EH (cell line): ENCODE results near the gene CD55.
"Not testable (repeated sequence)": the region's sequence is repeated elsewhere in the genome, so short reads cannot be mapped to it uniquely, and the experiment has no call there.

Experiments
- DNase-seq: peaks from one replicate; pipeline ENCODE4 v3.0.0-alpha.2; 2015; ENCODE audit warnings: low read depth

Gene CD55

GRCh38 chr1:207306023-207306422, 15.5 kb upstream of the CD55 start:
- DNase-seq: no peak

- no peak for DNase-seq
These were observed 14.9 kb upstream of the CD55 start for GRCh38 chr1:207306603-207307002.

GRCh38 chr1:207308451-207309190, 12.9 kb upstream of the CD55 start:
- DNase-seq: no peak

GRCh38 chr1:207309745-207310273, 11.7 kb upstream of the CD55 start:
- DNase-seq: peak; percentile 70

GRCh38 chr1:207311888-207312603, 9.4 kb upstream of the CD55 start:
- no peak for DNase-seq

- DNase-seq: no peak
These were observed 8.9 kb upstream of the CD55 start for GRCh38 chr1:207312604-207312920.

GRCh38 chr1:207313131-207313530, 8.3 kb upstream of the CD55 start:
- no peak for DNase-seq

- DNase-seq: no peak
These were observed 6.7 kb upstream of the CD55 start for GRCh38 chr1:207314816-207315215.

GRCh38 chr1:207315435-207315834, 6.0 kb upstream of the CD55 start:
- DNase-seq: no peak

- DNase-seq: no peak
These were observed 5.3 kb upstream of the CD55 start for GRCh38 chr1:207316141-207316540.

- DNase-seq: no peak
These were observed 4.7 kb upstream of the CD55 start for GRCh38 chr1:207316622-207317391.

- DNase-seq: no peak
These were observed 3.9 kb upstream of the CD55 start for GRCh38 chr1:207317561-207317960.

- DNase-seq: no peak
These were observed 3.3 kb upstream of the CD55 start for GRCh38 chr1:207318072-207318619.

GRCh38 chr1:207319199-207319598, 2.3 kb upstream of the CD55 start:
- DNase-seq: no peak

- not testable (repeated sequence) for DNase-seq
These were observed 1.4 kb upstream of the CD55 start for GRCh38 chr1:207320105-207320504.

GRCh38 chr1:207321790-207322645, 540 bp downstream of the CD55 start:
- DNase-seq: peak; percentile 30

GRCh38 chr1:207323425-207324225, 2.1 kb downstream of the CD55 start:
- DNase-seq: no peak

GRCh38 chr1:207328004-207328403, 6.5 kb downstream of the CD55 start:
- peak; percentile 77 for DNase-seq

GRCh38 chr1:207328908-207329440, 7.5 kb downstream of the CD55 start:
- no peak for DNase-seq

GRCh38 chr1:207329469-207329868, 8.0 kb downstream of the CD55 start:
- no peak for DNase-seq
